CD4-positive, alpha-beta T cell treated with Interleukin-6 for 4 hours (primary cell): ENCODE measurements around the gene AGMO.
"Not testable (repeated sequence)": the region's sequence is repeated elsewhere in the genome, so short reads cannot be mapped to it uniquely, and the experiment has no call there.

Experiments
- DNase-seq: peaks from one replicate; pipeline ENCODE4 v3.0.0-alpha.2; 2020; ENCODE audit warnings: mixed read lengths

The AGMO gene

DNA sequence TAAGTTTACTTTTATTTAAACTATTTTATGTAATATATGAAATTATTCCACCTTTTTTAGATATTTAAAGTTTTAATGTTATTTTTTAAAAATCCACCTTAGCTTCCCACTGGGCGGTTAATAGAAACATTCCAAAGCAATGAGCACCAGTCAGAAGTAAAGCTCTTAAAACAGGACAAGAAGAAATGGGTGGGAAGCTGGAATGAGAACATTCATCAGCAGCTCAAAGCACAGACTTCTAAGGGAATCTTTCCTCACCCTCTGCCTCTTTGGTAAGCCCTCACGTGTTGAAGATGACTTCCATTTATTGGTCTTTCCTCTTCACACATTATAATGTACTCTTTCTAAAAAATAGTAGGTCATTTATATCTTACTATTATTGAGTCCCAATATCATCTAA is 3.1 kb downstream of the AGMO start:
- no peak for DNase-seq

DNA sequence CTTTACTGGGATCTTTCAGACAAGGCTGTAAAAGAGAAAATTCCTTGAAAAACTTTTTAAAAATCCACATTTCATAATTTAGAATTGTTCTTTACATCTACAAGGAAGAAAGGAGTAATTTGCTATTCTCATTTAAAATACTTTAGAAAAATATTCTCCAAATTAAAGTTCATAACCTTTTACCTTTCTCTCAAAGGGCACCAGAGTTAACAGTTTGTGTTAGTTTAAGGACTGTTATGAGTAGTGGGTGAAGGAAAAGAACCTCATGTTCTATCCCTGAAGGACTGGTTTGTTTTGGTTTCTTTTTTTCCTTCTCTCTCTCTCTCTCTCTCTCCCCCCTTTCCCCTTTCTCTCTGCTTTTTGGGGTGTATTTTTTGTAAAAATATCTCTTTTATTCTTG is 4.1 kb downstream of the AGMO start:
- DNase-seq, result no peak

DNA sequence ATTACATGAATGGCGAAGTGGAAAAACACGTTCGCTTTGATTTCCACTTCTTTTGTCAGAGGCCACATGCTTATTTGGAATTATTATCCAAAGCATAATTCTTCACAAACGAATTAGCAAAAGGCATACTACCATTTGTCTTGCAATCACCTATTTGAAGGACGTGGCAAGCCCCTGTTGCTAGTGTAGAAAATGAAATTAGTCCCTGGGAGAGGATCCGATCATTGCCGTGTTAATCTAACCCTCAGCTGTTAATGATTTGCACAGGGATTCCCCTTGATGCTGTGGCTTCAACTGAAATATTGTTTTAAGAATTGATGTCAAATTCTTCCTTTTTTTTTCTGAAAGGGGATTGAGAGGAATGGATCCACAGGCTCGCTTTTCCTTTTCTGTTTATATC is 4.6 kb downstream of the AGMO start:
- no peak for DNase-seq

DNA sequence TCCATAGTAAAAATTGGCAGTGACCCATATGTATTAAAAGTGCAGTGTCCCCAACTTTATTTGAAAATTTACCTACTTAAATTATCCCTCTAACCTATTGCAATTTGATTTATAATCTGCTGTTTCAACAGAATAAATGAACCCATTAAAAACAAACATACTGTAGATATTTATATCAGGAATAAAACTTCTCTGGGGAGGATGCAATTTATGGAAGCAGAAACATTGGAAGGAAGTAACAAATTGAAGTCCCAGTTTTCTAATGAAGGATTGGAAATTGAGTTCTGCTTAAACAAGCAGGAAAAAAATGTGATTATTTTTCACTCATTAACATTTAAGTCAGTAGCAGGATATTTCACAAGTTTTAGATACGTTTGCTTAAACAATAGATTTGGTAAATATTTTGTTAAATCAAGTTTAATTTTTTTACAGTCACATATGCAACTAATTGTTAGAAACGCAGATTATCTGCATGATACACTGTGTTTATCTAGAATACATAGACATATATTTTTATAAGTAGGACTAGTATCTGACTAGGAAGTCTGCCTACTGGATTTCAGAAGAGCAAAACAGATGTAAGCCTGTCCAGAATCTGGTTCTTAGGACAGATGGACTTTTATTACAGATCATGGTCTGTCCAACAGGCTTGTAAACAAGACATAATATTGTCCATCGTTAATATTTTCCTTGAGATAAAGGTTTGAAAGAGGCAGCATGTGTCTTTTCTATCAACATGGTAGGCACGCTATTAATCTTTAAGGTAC is 5.3 kb downstream of the AGMO start:
- no peak for DNase-seq

DNA sequence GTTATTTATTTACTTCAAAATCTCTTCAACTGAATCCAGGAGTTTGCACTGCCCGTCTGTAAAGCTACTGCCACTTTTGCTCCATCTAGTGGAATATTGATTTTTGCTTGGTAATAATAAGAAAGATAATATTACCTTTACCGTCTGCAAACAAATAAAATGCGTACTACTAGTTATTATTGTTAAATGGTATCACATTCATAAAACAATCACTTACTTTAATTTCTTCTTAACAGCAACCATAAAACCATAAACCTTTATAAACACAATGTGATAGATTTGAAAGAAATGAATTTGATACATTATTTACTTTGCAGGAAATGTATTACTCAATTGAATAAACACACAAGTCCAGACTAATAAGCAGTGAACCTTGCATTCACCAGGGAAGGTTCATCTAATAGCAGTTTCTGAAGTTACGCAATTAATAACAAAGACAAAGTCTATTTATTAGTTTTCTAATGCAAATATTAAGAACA is 6.4 kb downstream of the AGMO start:
- DNase-seq, result no peak

DNA sequence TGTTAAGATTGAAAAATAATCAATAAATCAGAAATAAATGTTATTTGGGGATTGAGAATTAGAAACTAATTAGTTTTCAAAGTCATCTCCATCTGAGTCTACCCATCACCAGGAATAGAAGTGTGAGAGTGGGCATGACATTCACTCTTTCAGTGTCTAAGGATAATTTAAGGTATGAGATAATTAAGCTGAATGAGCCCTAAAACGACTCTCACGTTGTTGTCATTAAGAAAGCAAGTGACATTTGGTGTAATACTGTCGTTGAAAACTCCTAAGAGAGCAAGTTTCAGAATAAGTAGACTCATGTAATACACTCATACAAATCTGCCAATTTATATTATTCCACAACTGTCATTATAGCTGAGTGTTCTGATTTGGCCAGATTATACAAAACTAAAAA is 7.1 kb downstream of the AGMO start:
- no peak for DNase-seq

DNA sequence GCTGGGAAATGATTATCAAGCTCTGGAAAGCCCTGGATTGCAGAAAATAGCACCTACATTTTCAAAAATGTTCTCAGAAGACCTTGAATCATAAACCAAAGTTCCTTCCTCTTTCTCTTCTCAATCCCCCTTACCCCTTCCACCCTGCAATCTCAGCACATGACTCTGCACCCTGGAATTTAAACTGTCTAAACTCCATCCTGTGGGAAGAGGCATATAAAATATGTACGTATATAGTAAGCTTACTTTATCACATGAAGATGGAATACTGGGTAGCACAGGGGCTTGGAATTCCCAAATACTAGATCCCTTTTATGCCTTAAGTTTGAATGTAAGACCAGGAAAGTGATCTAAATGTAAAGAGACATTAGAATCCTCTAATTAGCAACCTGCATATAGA is 7.7 kb downstream of the AGMO start:
- DNase-seq, result no peak

DNA sequence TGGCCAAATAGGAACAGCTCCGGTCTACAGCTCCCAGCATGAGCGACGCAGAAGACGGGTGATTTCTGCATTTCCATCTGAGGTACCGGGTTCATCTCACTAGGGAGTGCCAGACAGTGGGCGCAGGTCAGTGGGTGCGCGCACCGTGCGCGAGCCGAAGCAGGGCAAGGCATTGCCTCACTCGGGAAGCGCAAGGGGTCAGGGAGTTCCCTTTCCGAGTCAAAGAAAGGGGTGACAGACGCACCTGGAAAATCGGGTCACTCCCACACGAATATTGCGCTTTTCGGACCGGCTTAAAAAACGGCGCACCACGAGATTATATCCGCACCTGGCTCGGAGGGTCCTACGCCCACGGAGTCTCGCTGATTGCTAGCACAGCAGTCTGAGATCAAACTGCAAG is 14.5 kb downstream of the AGMO start:
- not testable (repeated sequence) for DNase-seq

DNA sequence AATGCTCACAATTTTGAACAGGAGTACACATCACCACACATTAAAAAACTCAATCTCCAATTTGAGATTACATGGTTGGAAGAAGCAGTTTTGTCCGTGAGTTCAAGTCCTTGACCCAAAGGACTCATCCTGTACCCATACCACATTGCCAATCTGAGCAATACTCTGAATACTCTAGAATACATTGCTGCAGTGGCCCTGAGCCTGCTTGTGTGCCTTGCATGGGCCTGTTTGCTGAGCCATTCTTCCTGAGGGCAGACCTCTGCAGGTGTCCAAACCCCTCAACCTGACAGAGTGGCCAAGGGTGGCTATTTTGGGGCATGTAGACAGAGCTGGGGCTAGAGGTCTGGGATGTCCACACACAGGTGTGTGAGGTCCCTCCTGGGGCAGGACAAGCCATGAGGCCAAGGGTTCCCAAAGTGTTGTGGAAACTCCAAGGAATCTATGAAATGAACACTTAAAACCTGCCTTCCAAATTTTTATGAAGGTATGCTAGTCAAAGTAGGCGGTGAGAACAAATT is 15.5 kb downstream of the AGMO start:
- no peak for DNase-seq

DNA sequence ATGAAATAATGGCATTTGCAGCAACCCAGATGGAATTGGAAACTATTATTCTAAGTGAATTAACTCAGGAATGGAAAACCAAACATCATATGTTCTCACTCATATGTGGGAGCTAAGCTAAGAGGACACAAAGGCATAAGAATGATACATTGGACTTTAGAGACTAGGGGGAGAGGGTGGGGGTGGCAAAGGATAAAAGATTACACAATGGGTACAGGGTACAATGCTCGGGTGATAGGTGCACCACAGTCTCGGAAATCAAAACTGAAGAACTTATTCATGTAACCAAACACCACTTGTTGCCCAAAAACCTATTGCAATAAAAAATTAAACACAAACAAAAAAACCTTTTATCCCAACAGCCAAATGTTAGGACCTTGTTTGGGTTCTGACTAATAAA is 17.8 kb downstream of the AGMO start:
- DNase-seq, result no peak

DNA sequence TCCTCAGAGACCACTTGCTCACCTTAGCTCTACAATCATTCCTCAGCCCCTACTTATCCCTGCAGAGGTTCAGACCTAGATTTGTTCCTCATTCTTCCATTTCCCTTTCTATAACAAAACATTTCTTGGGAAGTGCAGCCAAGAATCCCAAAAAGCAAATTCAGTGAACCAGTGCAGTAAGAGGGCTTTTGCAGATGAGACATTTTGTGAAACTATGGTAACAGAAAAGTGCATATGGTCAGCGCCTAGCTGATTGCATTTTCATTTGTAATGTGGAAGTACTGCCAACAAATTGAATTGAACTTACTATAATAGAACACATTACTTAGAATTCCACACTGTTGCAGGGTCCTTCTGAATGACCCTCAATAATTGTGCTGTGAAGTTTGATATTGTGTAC is 18.6 kb downstream of the AGMO start:
- no peak for DNase-seq

DNA sequence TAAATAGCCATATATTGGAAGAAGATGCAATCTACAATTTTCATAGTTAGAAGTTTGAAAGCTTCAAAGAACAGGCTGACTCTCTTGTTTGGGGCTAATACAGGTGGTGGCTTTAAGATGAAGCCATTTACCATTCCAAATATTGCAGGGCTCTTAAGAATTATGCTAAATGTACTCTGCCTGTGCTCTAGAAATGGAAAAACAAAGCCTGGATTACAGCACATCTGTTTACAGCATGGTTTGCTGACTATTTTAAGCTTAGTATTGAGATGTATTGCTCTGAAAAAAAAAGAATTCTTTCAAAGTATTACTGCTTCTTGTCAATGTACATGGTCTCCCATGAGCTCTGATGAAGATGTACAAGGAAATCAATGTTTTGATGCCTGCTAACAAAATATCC is 34.2 kb downstream of the AGMO start:
- no peak for DNase-seq

DNA sequence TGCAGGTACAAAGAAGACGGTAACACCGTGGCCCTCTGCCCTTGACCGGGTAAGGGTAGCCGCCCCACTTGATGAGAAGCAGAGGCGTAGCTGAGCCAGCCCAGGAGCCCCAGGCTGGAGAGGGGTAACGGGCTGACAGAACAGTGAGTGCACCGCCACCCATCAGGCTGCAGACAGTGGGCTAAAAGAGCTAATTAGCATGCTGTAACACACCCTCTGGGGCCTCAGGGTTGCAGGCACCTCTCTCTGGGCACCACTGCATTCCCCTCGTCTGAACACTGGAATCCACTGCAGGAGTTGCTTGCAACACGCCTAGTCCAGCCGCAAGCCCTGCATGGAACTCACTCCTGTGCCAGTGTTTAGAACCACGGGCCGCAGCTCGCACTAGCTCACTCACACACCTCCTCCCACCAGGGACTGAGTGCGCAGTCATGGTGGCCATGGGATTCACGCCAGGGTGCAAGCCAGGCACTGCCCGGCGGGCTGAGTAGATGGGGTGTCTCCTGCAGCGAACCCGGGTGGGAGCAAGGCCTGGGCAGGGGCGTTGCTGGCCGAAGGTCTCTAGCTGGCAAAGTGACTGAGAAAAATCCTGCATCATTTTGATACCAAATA is 36.1 kb downstream of the AGMO start:
- no peak for DNase-seq

DNA sequence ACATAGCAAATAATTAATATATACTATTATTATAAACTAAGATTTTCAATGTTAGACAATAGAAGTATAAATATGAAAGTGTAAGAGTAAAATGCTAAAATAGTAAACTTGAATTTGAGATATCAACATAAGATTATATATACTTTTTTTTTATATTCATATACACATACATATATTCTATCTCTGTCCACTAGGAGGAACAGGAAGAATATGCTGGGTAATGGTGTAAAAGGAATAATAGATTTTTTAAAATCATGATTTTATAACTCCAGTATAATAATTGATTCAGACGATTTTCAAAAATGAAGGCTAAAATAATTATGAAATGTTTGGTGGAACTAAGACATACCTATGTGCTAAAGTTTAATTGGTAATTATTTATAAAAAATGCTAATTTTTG is 37.7 kb downstream of the AGMO start:
- DNase-seq, result no peak

DNA sequence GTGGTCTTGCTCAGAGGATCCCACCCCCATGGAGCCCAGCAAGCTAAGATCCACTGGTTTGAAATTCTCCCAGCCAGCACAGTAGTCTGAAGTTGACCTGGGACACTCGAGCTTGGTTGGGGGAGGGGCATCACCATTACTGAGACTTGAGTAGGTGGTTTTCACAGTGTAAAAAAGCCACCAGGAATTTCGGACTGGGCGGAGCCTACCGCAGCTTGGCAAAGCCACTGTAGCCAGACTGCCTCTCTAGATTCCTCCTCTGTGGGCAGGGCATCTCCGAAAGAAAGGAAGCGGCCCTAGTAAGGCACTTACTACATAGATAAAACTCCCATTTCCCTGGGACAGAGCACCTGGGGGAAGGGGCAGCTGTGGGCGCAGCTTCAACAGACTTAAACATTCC is 44.0 kb downstream of the AGMO start:
- DNase-seq, result not testable (repeated sequence)

DNA sequence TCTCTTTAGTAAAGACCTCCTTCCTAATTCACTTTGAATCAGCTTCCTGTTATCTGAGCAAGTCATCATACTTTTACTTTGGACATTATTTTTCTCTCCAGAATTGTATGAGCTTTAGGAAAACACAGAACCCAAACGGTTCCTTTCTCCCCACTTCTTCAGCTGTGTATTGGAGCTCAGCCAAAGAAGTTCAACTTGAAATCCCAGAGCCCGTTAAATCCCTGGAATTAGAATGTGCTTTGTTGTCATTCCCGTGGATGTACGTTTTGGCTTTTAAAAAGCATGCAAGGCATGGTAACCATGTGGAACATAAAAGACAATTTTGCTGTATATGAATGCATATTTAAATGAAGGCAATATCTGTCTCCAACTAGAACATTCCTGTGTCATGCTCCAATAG is 46.6 kb downstream of the AGMO start:
- DNase-seq, result no peak

DNA sequence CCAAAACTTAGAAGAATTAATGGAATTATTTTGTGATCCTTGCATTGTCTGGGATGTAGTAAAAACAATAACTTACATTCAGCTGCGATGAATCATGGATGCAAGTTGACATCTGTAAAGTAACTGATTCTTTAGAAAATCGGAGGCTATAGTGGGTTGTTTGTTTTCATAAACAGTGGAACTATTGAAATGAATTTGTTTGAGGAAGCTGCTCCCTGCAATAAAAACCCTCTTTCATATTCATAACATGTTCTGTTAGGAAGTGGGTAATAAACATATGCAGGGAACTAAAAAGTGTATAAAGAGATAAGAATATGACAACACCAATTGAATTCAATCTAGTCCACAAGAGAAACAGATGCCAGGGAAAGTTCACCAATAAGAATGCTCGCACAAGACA is 53.6 kb downstream of the AGMO start:
- DNase-seq, result no peak

DNA sequence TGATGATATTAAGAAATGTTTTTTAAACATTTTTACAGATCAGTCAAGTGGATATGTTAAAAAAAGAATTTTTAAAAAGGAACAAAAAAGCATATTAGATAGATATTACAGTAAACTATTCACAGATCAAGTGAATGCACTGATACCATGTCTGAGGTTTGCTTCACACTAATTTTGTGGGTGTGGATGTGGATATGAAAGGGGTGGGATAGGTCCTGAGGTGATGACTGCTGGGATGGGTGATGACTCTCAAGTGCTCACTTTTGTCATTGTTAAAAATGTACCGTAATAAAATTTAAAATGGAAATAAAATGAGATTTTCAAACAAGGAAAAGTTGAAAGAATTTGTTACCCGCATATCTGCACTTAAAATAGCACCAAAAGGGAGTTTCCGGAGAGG is 54.1 kb downstream of the AGMO start:
- DNase-seq, result no peak

DNA sequence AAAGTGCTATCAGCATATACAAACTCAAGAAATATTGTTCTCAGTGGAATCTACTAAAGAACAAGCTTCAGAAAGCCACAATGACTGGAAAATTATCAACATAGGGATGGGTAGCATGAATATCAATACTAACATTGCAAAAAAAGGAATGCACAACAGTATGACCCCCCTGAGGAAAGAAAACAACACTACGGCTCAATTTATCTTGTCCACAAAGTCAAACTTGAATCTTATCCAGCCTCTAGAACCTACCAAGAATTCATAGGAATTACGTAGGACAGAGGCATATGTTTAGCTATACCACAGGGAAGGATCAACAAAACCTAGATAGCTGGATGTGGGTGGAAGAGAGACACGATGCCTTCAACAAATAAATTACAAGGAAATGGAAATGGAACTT is 54.6 kb downstream of the AGMO start:
- DNase-seq, result no peak

DNA sequence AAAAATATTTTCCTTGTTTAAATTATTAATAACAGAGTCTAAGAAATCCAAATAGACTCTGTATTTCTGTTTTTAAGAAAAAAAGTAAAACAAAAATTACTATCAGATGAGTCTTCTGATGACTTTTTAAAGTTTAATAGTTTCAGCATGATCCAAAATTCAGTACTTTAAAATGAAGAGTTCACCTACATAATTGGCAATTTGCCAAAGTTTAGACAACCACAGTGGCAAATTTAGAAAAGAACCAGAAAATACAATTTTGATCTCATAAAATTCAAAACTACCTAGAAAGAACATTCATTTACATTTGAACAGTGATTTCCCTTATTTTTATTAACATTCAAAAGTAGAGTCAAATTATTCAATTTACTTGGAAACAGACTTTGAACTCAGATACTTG is 56.1 kb downstream of the AGMO start:
- no peak for DNase-seq

DNA sequence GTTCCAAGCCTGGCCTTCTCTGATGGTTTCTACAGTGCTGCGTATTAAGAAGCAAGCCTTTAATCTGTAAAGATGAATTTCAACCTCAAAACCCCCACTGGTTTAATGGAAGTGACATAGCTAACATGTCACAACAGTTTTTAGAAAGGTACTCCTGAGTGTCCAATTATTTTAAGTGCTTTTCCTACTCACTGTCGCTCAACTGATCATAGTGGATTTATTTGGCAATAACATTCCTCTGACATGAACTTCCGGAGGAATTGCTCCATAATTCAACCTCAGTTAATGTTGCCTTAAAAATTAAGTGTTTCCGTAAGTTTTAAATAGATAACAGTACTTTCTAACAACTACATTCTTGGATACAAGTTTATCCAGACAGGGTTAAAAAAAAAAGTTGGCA is 57.5 kb downstream of the AGMO start:
- no peak for DNase-seq

DNA sequence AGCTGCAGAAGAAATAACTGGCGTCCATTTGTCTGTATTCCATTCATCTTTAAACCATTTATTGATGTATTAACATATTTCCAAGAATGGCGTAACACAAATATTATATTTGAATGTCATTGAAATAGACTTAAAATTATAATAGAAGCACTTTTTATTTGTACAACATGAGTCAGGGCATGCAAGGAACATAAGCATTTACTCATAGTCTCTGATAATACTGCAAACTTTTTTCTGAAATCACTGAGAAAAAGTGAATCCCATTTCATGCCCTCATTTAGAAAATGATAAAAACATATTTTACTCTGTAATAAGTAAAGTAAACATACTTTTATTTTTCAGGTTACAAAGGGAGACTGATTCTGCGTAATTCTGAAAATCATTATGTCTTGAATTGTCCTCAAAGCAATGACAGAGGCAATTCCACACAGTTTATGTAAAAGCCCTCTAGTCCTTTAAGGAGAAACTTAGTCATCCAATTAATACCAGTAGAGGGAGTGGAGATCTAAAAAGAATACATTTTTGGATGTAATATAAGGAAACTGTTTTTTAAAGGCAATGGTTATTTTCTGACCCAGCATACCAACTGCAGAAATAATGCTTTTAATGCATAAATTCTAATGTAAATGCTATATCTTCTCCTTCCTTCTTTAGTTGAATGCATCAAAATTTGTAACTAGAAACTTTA is 58.1 kb downstream of the AGMO start:
- DNase-seq, result no peak

DNA sequence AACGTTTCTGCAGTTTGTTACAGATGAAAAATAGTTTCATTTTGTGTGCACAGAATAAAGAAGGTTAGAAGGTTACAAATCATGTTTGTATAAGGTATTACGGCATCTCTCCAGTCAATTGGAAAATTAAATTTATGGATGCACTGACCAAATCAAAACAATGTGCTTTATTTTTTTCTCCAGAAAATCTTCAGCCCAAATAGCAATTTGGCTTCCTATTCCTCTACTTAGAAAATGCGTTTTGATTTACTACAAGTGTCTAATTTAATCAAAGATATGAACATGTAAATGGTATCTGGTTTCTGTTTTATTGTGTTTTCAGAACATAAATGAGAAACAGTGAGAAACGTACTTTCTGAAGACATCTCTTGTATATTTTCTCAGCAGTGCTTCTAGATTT is 63.4 kb downstream of the AGMO start:
- no peak for DNase-seq

DNA sequence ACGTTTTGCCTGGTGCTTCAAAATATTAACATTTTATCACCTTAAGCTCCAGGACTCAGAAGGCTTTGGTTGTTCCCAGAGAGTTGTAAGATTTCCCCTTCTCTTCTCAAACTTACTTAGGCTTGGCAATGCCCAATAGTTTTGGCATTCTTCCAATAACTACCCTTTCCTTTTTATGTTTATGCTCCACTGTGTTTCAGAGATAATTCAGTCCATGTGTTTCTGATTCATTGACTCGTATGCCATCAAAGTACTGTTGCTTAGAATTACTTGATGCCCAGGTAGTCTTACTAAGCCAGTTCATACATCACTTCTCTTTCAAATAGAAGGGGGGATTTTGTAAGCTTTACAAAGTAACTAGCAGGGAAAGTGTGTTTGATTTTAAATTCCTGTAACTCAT is 66.6 kb downstream of the AGMO start:
- no peak for DNase-seq
